Retinal pigment epithelial cell (primary cell): ENCODE data around the gene AMZ1.

Experiments used
- DNase-seq: peaks from one replicate; pipeline ENCODE4 v3.0.0-alpha.2; 2010; ENCODE audit warnings: low read depth
- H3K4me3 ChIP-seq: 2 replicates; pipeline ENCODE4 v1.5.1; 2011; ENCODE audit warnings: mild to moderate bottlenecking, low read length, control low read depth, moderate library complexity
- TF ChIP-seq, protein P1 (sequence below): conservative IDR thresholded peaks from 2 replicates; pipeline ENCODE4 v1.5.1; 2011; ENCODE audit warnings: low read depth, low read length, control low read depth, inconsistent platforms

AMZ1 gene

DNA sequence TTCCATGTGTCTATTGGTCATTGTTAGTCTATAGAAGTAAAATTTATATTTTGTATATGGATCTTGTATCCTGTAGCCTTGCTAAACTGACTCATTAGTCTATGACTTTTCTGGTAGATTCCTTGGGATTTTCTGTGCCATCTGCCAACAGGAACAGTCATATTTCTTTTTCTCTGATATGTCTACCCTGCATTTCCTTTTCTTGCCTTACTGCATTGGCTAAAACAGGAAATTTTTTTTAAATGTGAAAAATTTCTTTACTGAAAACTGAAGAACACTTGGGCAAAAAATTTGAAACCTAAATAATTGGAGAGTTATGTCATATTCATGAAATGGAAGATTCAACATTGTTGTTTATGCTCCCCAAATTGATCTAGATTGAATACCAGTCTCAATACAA is 67.5 kb downstream of the AMZ1 start:
- H3K4me3 ChIP-seq, result no peak overlapping the region
- TF ChIP-seq, protein P1, sequence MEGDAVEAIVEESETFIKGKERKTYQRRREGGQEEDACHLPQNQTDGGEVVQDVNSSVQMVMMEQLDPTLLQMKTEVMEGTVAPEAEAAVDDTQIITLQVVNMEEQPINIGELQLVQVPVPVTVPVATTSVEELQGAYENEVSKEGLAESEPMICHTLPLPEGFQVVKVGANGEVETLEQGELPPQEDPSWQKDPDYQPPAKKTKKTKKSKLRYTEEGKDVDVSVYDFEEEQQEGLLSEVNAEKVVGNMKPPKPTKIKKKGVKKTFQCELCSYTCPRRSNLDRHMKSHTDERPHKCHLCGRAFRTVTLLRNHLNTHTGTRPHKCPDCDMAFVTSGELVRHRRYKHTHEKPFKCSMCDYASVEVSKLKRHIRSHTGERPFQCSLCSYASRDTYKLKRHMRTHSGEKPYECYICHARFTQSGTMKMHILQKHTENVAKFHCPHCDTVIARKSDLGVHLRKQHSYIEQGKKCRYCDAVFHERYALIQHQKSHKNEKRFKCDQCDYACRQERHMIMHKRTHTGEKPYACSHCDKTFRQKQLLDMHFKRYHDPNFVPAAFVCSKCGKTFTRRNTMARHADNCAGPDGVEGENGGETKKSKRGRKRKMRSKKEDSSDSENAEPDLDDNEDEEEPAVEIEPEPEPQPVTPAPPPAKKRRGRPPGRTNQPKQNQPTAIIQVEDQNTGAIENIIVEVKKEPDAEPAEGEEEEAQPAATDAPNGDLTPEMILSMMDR, result no peak
- DNase-seq, result no peak

DNA sequence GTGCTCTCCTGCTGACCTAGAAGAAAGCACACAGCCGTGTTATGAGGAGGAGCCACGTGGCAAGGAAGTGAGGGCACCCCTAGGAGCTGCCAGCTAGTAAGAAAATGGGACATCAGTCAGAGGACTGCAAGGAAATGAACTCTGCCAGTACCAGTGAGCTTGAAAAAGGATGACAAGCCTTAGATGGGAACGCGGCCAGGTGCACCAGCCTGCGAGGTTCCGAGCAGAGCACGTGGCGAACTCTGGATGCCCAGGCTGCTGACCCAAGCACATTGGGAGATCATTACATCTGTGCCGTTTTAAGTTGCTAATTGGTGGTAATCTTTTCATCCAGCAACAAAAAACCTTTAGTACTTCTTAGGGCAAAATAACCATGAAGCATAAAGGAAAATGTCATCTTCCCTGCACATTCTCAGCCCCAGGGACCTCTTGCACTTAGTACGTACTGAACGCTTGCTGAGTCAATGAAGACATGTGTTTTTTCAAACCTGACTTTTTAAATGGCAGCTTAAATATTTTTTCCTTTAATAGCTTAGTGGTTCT is 69.4 kb downstream of the AMZ1 start:
- H3K4me3 ChIP-seq, result peak overlapping the region; percentile 7
- DNase-seq, result peak; percentile 94
- TF ChIP-seq, protein P1, result no peak

DNA sequence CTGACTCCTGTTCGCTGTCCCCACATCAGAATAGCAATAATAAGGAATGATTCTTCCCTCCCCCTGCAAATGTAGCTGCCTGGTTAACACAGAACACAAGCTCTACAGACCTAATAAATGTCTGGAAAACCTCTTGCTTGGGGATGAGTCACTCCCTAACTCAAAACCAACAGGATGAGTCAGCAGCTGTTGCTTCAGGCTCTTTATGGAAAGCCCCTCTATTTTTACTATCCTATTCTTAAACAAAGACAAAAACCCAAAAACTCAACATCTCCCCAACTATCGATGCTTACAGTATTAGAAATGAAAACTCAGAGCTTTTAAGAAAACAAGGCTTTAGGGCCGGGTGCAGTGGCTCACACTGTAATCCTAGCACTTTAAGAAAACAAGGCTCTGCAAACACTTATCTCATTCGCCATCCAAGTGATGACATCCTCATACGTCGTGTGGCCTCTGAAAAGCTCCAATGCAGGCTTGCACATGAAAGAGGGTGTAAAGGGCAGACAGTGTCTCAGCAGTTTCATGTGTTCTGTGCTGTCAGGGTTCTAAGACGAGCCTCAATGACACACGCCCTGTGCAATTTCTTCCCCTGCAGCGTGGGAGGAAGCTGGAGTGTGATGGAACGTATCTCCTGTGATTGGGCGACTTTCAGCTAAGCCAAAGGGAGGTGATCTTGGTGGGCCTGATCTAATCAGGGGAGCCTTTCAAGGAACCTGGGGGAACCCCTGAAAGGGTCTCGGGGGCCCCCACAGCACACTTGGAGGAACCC is 70.1 kb downstream of the AMZ1 start:
- peak; percentile 89 for DNase-seq
- TF ChIP-seq, protein P1, result no peak
- peak overlapping the region; percentile 7 for H3K4me3 ChIP-seq

GRCh38 chr7:2758673-2759616 is 70.9 kb downstream of the AMZ1 start:
- H3K4me3 ChIP-seq, result no peak overlapping the region
- TF ChIP-seq, protein P1, result no peak
- DNase-seq, result no peak

DNA sequence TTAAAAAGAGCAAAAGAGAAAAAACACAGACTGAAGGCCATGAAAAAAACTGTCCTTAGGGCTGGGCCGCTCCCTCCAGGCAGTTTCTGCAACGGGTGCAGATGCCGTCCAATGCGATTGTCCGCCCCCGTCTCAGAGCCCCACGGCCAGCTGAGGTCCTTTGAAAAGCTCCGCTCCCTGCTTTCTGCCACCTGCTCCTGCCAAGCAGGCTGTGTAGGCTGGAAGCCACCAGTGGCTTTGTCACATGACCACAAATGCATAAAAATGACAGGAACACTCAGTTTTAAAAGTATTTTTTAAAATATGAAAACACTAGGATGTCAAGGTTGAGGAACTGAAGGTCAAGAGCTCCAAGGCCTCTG is 71.7 kb downstream of the AMZ1 start:
- H3K4me3 ChIP-seq, result no peak overlapping the region
- no peak for DNase-seq
- TF ChIP-seq, protein P1, result no peak

GRCh38 chr7:2760098-2760889 is 72.3 kb downstream of the AMZ1 start:
- TF ChIP-seq, protein P1, result peak; percentile 59
- no peak for DNase-seq
- H3K4me3 ChIP-seq, result no peak overlapping the region
